HG03064 (cell line): ENCODE data around the gene SPTBN5.

Experiments
- ATAC-seq: cut with Tn5 transposase; IDR thresholded peaks from one replicate; pipeline ENCODE4 v1.9.1; 2021; ENCODE audit warnings: low read depth; ENCODE audit not compliant: unreplicated experiment

SPTBN5 gene

DNA sequence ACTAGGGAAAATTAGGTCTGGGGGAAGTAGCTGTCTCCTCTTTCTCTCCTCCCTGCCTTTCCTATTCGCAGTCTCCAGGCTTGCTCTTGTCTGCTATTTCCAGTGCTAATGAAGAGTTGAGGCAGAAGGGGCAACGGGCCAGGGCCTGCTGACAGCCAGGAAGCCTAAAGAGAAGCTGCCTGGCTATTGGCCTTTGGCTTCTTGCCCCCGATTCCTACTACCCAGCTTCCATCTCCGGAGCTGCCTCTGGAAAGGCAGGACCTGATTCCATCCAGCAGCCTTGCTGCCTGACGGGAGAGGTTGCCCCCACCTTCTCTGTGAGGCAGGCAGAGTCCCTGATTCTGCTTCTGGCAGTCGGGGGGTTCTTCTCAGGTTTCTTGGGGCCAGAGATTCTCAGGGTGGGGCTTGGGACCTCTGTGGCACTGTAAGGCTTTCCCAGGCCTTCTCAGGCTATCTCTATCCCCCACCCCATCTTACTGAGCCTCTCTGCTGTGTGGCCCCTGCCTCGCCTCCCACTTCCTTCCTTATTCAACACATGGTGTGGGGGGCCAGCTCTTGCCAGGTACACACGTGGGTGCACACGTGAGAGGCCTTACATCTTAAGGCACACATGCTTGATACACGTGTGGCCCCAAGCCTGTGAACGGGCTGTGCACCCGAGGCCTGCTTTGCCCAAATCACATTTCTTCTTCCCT is 84.2 kb downstream of the SPTBN5 start:
- no peak for ATAC-seq

DNA sequence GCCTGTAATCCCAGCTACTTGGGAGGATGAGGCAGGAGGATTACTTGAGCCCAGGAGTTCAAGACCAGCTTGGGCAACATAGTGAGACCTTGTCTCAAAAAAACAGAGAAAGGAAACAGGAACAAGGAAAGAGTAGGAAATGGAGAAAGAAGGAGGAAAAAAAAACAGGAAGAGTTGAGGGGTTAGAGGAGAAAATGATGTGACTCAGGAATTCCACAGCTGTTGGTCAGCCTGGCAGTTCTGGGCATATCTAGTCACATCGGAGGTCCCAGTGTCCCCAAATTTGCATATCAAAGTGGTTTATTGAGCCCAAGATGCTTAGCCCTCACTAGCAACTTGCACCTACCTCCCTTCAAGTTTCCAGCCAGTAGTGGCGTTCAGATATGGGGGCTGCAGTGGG is 84.7 kb downstream of the SPTBN5 start:
- ATAC-seq, result no peak

DNA sequence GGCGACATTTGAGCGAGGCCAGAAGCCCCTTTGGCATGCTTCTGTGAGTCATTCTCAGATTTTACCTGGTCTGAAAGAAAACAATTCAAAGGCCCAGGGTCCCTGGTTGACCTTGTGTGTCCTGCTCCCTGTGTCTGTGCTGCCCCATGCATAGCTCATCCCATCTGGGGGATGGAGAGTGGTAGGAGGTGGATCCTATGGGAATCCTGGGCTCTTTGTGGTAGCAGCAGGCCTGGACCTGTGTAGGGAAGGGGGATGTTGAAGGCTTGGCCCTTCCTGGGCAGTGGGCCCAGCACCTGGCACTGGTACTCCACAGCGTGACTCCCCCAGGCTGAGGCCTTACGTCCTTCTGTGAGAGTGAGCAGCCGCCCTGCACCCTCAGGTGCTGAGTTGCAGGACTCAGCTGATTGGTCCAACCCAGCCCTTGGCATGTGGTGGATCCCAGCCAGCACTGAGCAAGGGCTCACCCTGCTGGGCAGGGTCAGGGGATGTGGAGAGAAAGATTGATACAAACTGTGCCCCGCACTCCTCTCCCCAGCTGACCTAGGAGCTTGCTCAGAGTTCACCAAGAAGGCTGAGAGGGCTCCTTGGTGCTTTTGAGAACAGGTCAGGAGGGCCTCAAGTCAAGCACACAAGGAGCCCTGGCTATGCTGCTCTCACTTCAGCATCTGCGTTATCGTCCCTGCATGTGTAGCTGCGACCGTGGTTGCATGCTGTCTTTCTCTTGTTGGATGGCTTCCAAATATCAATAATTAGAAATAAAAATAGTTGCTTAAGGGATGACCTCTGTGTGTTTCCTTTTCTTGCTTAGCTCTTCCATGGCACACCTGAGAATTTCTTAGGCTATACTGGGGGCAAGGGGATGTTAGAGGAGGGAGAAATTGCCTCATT is 87.3 kb downstream of the SPTBN5 start:
- ATAC-seq, result no peak

- ATAC-seq, result no peak
These were observed 88.1 kb downstream of the SPTBN5 start for GRCh38 chr15:41805711-41806110.

DNA sequence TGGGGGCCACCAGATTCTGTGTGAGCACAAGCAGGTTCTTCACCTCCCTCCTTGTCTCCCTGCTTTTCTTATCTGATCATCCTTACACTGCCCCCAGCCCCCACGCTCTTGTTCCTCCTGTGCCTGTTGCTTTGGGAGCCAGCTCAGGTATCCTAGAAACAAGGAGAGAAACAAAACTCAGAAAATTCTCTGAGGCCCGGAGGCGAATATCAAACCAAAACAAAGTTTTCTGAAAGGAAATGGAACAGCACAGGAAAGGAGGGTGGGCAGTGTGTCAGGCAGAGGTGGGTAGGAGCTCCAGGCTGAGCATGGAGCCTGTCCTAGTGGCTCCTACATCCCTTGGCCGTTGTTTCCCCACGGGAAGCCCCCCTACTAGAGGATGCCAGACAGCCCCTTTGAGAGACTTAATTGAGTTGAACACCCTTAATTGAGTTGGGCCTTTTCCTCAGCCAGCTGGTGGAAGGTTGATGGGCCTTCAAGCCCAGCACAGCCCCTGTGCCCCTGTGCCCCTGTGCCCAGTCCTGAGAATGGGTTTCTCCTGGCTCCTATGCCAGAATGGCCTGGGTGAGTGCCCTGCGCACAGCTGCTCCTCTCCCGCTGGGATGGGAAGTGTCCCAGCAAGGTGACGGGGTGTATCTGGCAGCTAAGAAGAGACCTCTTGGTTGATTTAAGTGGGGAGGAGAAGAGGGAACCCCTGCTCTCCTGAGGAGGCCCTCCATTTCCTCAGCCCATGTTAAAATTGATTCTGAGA is 88.8 kb downstream of the SPTBN5 start:
- no peak for ATAC-seq

DNA sequence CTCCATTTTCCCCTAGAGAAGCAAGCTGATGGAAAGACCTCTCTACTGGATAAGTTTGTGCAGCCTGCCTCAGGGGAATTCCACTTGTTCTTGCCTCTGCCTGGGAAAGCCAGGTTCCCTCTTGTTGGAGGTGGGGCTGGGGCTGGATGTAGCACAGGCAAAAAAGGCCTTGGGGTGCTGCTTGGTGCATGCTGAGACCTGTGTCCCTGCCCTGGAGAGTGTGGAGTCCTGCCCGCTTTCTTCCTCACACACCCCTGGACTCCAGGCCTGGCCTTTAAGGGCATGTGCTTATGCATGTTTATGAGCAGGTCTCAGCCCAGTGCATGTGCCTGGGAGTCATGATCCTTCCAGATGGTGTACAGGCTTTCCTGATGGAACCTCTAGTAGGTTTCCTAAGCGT is 89.5 kb downstream of the SPTBN5 start:
- ATAC-seq, result no peak

GRCh38 chr15:41801850-41802455 is 91.9 kb downstream of the SPTBN5 start:
- ATAC-seq, result no peak

GRCh38 chr15:41801185-41801584 is 92.7 kb downstream of the SPTBN5 start:
- ATAC-seq, result no peak

DNA sequence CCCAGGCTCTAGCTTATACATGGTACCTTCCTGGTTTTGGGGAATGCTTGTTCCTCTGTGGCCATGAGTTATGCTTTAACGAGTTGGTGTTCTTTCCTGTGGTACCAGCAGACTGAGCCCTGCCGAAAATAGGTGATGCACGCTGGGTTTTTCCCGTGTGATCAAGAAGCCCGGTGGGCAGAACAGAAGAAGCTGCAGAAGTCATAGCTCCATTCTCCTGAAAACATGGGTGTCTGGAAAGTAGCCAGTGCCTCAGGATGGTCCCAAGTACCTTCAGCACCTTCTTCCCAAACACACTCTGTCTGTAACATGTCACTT is 94.4 kb downstream of the SPTBN5 start:
- no peak for ATAC-seq

DNA sequence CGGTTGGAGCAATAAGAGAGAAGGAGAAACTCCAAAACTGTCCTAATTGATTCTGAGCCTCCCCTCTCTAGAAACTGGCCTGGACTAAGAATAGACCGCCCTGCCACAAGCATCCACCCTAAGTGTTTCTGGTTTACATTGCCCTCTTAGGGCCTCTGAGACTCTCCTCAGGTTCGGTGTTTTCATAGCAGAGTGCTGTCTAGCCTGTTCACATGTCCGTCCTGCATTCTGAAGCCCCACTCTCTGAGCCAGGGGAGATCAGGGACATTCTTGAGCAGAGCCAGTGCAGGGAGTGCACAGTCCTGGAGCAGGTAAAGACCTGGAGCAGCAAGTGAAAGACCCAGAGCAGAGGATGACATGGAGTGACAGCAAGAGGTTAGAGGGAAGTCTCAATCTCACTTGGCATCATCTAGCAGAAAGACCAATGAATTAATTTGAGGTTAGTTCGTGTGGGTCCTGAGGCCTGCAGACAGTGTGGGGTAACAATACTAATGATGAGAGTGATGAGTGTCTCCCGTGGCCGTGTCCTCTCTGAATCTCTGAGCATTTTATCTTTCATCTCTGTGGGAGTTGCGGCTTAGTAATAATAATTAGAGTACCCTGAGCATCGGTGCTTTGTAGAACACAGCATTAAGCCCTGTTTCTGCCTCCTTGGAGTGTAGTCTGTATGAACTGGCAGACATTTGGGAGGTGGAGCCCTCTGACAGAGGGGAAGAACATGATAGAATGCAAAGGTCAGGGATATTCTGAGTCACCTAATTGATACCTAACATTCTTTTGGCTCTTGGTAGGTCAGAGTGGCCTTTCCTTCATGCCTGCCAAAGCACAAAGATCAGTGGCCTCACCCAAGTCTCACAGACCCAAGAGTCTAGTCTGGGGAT is 95.0 kb downstream of the SPTBN5 start:
- ATAC-seq, result no peak
